Hematopoietic multipotent progenitor cell treated with erythropoietin and hydrocortisone succinate and interleukin-3 and kit ligand, for 17 days (in vitro differentiated cells): ENCODE results near the gene TAF4B.
"Not testable (repeated sequence)": the region's sequence is repeated elsewhere in the genome, so short reads cannot be mapped to it uniquely, and the experiment has no call there.

Source experiments
- DNase-seq: peaks from one replicate; pipeline ENCODE4 v3.0.0-alpha.2; 2015; ENCODE audit warnings: low spot score

The TAF4B gene

DNA sequence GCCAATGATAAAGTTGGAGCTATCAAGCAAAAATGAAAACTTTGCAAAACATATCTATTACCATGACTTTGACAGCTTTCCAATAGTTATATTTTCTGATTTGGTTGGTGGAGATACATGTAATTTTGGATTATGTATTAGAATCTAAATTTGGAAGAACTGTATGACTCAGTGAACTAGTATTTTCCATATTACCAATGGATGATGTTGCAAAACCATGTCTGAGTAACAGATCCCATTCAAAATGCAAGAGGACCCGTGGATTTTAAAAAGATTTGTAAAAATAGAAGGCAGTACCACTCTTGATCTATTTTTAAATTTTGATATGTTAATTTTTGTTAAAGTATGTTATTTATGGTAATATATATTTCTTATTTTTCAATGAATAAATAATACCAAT lies 83.0 kb downstream of the TAF4B start:
- no peak for DNase-seq

DNA sequence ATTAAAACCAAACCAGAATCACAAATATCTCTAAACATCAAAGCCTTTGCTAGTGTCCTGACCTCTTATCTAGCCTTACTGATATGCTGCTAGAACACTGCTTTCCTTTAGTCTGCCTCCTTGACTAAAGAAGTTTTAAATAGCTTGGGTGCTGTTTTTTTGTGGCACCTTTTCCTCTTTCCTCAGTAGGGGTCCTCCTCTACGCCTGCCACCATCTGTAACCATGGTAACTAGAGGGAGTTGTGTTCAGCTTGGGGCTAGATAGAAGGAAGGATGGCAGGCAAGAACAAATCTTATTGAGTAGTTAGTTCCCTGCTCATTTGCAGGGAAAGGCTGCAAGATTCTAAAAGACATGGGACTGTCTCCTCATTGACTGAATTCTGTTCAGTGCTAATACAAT lies 86.0 kb downstream of the TAF4B start:
- no peak for DNase-seq

DNA sequence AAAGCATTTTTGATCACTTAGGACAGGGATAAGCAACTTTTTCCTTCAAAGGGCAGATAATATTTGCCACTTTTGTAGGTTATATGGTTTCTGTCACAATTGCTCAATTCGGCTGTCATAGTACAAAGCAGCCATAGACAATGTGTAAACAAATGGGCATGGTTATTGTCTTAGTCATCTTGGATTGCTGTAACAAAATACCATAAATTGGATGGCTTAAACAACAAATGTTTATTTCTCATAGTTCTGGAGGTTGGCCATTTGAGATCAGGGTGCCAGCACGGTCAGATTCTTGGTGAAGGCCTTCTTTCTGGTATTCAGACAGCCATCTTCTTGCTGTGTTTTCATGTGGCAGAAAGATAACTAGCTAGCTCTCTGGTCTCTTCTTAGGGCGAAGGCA lies 91.2 kb downstream of the TAF4B start:
- no peak for DNase-seq

DNA sequence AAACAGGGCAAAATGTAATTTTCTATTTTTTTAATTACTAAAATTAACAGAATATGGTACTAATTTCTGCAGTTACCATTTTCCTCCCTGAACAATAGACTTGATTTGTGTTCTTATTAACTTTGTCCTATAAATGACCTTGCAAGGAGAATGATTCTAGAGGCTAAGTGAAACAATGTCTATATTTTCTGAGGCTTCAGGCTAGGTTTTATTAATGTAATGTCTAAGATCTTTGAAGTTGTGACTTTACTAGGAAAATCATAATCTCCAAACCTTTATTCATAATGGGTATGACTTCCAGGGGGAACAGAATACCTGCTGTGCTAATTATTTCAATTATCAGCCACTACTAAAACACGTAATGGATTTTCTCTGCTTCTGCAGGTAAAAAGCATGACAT lies 94.4 kb downstream of the TAF4B start:
- no peak for DNase-seq

DNA sequence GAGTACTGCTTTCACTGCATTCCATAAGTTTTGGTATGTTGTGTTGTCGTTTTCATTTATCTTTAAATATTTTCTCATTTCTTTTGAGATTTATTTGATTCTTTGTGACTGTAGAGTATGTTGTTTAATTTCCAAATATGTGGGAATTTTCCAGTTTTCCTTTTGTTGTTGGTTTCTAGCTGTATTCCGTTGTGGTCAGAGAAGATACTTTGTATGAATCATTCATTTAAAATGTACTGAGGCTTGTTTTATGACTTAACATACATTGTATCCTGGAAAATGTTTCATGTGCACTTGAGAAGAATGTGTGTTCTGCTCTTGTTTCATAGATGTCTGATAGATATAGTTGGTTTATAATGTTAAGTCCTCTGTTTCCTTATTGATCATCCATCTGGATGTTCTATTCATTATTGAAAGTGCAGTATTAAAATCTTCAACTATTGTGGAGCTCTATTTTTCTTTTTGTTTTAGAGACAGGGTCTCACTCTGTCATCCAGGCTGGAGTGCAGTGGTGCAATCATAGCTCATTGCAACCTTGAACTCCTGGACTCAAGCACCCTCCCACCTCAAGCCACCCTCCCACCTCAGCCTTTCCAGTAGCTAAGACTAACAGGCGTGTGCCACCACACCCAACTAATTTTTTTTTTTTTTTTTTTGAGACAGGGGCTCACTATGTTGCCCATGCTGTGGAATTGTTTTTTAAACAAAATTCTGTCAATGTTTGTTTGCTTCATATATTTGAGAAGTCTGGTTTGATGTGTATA lies 96.8 kb downstream of the TAF4B start:
- DNase-seq: no peak

DNA sequence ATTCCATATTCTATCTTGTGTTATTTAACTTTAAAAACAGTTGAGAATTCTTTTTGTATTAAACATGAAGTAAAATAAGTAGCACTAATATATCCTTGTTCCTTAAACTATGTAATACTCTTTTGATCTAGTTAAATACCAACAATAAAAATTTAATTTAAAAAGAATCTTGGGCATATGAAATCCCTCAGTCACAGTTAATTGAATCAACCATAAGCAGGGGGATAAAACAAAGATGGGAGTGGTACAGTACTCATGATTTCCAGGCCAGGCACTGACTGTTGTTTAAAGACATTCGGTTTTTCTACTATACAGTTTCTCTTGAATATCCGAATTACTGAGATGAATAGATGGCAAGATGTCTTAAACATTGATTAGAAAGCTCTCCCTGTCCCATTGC lies 99.5 kb downstream of the TAF4B start:
- no peak for DNase-seq

DNA sequence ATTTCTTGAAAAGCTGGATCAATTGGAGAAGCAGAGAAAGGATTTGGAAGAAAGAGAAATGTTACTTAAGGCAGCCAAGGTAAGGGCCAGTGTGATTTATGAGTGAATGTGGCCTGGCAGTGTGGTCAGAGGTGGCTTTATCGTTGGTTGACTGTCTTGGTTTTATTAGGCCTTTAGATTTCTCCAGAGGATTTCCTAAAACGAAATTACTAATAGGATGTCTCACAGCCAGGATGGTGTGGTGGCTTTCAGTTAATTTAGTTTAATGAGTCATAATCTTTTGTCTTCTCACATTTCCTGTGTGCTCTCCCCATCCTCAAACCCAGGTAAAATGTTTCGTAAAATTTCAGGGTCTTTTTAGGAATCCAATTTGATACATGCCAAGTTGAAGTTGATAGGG lies 100.8 kb downstream of the TAF4B start:
- no peak for DNase-seq

DNA sequence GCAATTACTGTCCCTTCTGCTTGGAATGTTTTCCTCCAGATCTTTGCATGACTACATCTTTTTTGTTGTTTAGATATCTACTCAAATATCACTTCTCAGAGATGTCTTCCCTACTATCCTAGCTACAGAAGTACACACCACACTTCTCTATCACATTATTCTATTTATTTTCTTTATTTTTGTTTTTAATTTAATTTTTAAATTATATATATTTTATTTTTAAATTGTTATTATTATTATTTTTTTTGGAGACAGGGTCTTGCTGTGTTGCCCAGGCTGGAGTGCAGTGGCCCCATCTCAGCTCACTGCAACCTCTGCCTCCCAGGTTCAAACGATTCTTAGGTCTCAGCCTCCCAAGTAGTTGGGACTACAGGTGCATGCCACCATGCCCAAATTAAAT lies 106.7 kb downstream of the TAF4B start:
- DNase-seq: no peak

DNA sequence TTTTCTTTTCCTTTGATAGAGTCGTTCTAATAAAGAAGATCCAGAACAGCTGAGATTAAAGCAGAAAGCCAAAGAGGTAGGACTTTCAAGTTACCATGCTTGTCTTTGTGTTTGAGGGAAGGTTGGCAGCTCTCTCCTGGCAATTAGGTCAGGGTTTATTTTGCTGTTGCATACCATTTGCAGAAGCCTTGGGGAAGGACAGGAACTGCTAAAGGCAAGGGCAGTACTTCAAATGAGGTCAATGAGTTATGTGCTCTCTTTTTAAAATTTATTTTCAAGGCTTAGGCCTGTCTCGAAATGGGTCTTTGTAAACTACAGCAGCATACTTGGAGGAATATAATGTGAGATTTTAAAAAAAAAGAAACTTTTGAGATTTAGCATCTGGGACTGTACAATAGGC lies 108.9 kb downstream of the TAF4B start:
- no peak for DNase-seq

DNA sequence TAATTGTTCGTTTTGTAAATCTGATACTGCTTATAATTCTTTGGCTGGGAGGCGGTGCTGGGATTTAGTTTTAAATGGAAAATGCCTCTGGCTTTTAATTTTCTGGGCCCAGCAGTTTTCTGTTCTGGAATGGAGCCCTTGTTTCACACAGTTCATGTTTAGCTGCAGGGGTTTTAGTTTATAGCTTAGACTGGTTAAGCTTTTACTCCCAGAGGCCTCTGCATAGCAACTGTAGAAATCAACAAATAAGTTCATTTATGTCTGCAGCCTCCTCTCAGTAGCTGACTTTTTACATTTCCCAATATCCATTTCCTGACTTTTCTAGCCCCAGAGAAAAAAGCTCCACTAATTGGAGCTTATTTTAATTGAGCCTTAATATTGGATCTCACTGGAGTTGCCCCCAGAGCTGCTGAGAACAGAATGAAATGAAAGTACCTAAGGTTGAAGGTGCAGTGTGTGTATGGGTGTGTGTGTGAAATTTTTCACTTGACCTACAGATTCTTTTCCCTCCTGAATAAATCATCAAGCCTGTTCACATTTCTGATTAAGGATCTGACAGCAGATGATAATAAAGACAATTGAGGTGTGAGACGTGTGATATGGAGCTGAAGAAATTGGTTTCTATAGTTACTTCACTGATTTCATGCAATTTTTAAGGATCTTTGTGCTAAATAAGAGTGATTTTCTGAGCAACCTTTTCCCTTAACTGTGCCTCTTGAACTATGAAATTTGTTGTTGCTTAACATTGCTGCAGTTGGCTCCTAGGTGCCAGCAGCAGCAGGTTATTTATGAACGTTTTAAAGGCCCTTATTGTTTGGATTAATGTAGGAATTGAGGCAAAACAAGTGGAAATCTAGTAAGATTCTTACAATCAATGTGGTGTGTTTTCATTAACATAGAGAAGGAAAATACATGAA lies 109.6 kb downstream of the TAF4B start:
- no peak for DNase-seq

DNA sequence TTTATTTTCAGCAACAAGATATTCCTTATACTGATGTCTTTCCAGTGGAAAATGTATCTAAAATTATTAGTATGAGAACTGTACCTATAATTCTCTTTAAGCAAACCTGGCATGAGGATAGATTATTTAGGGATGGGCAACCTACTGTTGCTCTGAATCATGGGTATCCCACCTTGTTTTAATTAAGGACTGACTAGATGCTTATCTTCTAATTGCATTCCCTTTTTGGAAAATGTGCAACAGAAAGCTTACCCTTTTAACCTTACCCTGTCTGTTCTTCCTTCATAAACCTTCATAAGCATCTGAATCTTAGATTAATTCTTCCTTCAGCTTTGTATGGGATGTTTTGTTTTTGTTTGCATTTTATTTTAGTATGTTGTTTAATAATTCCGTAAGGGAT lies 110.3 kb downstream of the TAF4B start:
- DNase-seq: no peak

DNA sequence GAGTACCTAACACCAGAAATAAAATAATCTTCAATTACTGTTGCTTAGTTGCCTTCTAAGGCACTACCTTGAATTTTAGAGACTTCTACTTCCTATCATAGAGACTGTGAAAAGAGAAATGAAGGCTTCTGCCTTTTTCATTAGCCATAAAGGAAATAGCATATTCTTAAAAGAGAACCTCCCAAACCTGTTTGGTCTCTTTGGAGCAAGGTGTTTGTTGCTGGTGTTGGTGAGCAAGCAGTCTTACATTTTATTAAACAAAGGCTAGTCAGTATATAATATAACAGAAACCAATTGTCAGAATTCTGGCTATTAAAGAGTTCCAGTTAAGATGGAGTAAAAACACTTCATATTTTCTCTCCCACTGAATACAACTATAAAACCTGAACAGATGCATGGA lies 116.4 kb downstream of the TAF4B start:
- DNase-seq: no peak

DNA sequence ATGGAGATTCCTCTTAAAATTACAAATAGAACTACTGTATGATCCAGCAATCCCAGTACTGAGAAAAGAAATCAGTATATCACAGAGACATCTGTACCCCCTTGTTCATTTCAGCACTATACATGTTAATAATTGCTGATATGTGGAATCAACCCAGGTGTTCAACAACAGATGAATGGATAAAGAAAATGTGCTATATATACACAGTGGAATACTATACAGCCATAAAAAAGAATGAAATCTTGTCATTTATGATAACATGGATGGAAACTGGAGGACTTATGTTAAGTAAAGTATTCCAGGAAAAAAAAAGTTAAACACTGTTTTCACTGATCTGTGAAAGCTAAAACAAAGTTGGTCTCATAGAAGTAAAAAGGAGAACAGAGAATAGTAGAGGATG lies 124.7 kb downstream of the TAF4B start:
- DNase-seq: no peak

DNA sequence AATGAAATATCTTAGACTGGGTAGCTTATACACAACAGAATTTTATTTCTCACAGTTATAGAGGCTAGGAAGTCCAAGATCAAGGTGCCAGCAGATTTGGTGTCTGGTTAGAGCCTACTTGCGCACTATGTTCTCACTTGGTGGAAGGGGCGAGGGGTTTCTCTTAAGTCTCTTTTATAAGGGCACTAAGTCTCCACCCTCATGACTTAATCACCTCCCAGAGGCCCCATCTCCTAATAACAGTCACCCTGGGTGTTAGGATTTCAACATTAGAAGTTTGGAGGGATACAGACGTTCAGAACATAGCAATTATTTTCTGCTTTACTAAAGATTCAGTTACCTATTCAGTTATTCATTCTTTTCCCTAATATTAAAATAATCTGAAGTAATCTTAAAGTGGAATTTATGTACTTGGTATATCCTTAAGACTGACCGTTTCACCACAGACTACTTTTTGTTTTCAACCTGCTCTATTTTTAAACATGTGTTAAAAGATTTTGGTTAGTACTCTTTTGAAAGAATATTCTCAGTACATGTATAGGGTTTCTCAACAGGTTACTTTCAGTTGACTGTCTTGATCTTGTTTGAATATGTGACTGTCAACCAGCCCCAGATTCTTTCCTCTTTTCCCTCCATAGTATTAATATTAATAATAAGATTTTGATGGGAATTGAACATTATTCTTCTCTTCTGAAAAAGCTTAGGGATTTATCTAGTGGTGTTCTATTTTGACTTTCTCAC lies 130.0 kb downstream of the TAF4B start:
- no peak for DNase-seq

DNA sequence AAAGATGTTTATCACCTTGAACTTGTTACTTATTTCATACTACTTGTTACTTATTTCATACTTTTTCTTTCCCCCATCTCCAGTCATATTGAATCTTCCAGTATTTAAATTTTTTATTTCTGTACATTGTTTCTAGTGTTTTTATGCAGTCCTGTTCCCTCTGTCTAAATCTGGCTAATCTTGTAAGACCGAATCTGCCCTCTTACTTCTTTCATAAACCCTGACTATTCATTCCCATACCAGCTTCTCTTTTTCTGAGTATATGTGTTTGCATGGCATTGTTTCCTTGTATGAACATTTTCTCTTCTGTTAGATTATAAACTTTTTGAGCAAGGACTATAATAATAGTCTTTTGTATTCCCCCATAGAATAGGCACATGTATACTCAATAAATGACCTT lies 131.7 kb downstream of the TAF4B start:
- DNase-seq: no peak

DNA sequence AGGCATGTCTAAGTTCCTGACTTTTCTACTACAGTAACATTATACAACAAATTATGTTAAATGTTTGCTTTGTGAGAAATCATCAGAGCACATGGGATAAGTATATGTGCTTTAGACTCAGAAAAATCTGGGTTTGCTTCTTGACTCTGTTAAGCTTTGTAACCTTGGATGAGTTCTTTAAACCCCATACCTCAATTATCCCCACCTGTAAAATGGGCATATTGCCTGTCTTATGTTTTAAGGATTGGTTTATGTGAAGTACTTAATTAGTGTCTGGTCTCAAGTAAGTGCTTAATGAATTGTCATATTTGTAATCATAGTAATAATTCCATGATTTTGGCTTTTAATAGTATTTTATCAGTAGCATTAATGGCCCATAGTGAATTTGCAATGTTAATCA lies 135.8 kb downstream of the TAF4B start:
- DNase-seq: no peak

DNA sequence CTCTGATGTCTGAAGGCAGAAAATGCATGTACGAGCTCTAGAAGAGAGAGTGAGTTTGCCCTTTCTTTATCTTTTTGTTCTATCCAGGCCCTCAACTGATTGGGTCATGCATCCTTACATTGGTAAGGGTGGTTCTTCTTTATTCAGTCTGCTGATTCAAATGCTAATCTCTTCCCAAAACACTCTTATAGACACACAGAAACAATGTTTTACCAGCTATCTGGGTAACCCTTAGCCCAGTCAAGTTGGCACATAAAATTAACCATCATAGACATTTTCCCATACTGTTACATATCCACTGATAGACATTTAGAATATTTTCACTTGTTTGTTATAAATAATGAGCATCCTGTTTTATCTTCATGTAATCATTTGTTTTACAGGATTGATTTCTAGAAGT lies 141.2 kb downstream of the TAF4B start:
- no peak for DNase-seq

DNA sequence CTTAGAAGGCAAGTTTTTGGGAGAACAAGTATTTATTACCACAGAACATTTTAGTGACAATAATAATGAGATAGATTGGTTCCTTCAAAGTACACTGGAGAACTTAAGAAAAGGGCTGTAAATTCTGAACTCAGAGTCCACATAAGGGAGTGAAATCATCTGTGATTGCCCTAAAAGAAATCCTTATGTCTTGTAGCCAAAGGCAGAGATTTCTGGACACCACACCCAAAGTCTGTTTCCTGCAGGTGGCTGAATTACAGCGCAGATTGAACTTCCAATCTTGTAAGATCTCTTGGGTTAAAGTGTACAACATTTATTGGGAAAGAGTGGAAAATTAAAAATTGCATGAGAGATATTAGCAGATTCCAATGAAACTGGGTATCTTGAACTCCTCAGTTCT lies 143.8 kb downstream of the TAF4B start:
- no peak for DNase-seq

DNA sequence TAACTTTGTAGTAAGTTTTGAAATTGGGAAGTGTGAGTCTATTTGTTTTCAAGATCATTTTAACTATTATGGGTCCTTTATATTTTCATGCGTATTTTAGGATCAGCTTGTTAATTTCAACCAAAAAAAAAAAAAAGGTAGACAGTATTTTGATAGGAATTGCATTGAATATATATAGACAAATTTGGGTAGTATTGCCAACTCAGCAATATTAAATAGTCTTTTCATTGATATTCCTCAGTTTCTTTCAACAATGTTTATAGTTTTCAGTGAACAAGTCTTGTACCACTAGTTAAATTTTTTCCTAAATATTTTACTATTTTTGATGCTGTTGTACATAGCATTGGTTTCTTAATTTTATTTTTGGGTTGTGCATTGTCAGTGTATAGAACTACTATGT lies 149.9 kb downstream of the TAF4B start:
- no peak for DNase-seq

DNA sequence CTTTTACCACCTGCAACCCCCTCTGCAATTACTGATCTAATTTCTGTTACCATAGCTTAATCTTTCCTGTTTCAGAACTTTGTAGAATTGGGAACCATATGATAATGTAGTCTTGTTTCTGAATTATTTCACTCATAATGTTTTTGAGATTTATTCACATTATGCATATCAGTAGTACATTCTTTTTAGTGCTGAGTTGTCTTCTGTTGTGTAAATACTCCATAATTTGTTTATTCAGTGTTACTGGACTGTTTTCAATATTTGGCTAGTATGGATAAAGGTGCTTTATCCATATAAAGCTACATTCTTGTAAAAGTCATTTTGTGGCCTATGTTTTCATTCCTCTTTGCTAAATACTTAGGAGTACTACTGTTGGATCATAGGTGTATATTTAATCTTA lies 152.5 kb downstream of the TAF4B start:
- no peak for DNase-seq

DNA sequence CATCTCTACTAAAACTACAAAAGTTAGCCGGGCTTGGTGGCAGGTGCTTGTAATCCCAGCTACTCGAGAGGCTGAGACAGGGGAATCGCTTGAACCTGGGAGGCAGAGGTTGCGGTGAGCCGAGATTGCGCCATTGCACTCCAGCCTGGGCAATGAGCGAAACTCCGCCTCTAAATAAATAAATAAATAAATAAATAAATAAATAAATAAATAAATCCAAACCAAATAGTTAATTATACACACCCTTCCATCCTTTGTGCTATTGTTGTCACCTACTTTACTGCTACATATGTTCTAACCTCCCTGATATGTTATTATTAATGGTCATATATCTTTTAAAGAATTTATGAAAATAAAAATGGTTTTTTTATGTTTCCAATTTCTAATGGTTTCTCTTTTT lies 155.3 kb downstream of the TAF4B start:
- DNase-seq: not testable (repeated sequence)

DNA sequence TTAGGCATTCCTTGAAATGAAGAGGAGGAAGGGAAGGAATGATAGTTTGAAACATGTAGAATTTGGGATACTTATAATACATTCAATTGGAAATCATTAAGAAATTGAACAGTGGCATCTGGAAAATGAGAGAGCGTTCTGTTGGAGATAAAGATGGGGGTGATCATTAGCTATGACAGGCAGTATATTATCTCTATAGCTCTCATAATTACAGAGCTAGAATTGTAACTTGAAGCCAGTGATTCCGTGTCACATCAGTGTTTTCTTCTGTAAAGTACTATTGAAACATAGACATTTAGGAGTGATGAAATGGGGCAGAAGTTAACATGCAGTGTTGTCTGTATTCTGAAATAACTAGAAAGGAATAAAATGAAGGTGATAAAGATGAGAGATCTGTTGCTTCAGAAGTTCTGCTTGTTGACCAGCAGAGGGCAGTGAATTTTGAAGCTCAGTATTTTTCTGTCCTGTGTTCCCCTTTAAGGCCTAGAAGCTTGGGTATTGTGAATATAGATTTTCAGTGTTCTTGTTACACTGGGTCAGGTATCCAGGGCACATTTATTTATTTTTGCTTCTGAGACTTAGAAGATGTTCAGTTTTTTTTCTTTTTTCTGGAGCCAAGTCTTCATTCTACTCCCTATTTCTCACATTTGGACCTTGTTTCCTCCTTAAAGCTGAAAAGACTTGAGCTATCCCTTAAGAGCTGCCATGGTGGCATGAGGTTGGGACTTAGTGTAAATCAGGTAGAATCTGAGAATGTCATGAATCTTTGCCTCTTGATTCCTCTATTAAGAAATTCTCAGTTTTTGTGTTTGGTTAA lies 157.4 kb downstream of the TAF4B start:
- peak; percentile 41 for DNase-seq
